ENCODE results near the gene SPAG17. TPM values are rescaled to one million over a fixed set of nuclear protein-coding genes. Genes with fewer than 3 reads are reported as not detected.

The SPAG17 gene
- total RNA-seq, 1 experiment from 2014 or later, result 0.52 TPM

GRCh38 chr1:117942293-117942692 is 242.7 kb downstream of the SPAG17 start:
- H3K4me1 Mint-ChIP-seq, result no peaks in the 10 kb centered on the region
- CTCF ChIA-PET, result interaction anchor here (0.7 kb wide), 1 partner anchor 160 kb away, joined by 4 read pairs; no protein-coding TSS in a partner anchor
- no peak for ATAC-seq

GRCh38 chr1:117933769-117934168 is 251.3 kb downstream of the SPAG17 start:
- Mint-ChIP-seq H3K4me3 (no peak overlapping the region), H3K4me1 (peaks cover 12% of the 10 kb centered on the region), H3K27ac (no peak overlapping the region), H3K27me3 (ENCODE audit: low read depth) (no peaks in the 10 kb centered on the region), H3K36me3 (peaks cover 30% of the 10 kb centered on the region), H3K9me3 (no peaks in the 10 kb centered on the region)
- CTCF ChIA-PET, result no interaction called here
- POLR2A ChIA-PET, result no interaction called here
- DNase-seq (ENCODE audit: low spot score) (no peak), ATAC-seq (no peak)
- TF ChIP-seq, protein P1, sequence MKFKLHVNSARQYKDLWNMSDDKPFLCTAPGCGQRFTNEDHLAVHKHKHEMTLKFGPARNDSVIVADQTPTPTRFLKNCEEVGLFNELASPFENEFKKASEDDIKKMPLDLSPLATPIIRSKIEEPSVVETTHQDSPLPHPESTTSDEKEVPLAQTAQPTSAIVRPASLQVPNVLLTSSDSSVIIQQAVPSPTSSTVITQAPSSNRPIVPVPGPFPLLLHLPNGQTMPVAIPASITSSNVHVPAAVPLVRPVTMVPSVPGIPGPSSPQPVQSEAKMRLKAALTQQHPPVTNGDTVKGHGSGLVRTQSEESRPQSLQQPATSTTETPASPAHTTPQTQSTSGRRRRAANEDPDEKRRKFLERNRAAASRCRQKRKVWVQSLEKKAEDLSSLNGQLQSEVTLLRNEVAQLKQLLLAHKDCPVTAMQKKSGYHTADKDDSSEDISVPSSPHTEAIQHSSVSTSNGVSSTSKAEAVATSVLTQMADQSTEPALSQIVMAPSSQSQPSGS (CRISPR knock-in tag; IDR thresholded peaks at IDR 0.05; ENCODE audit: borderline replicate concordance, low read depth), result no peak
- TF ChIP-seq, protein P2, sequence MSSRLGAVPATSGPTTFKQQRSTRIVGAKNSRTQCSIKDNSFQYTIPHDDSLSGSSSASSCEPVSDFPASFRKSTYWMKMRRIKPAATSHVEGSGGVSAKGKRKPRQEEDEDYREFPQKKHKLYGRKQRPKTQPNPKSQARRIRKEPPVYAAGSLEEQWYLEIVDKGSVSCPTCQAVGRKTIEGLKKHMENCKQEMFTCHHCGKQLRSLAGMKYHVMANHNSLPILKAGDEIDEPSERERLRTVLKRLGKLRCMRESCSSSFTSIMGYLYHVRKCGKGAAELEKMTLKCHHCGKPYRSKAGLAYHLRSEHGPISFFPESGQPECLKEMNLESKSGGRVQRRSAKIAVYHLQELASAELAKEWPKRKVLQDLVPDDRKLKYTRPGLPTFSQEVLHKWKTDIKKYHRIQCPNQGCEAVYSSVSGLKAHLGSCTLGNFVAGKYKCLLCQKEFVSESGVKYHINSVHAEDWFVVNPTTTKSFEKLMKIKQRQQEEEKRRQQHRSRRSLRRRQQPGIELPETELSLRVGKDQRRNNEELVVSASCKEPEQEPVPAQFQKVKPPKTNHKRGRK (CRISPR knock-in tag; IDR thresholded peaks at IDR 0.05; ENCODE audit: borderline replicate concordance), result no peak
- TF ChIP-seq ZBTB21 (CRISPR knock-in tag; IDR thresholded peaks at IDR 0.05; ENCODE audit: borderline replicate concordance), result no peak
- no peak for TF ChIP-seq GRHL2 (CRISPR knock-in tag; IDR thresholded peaks at IDR 0.05; ENCODE audit: insufficient replicate concordance, severe bottlenecking)
- TF ChIP-seq PRRX2 (CRISPR knock-in tag; IDR thresholded peaks at IDR 0.05), result no peak
- no peak for TF ChIP-seq NR2C2 (CRISPR knock-in tag; IDR thresholded peaks at IDR 0.05)
- TF ChIP-seq TP53 (CRISPR knock-in tag; IDR thresholded peaks at IDR 0.05), result no peak
- no peak for TF ChIP-seq TCF7 (CRISPR knock-in tag; IDR thresholded peaks at IDR 0.05; ENCODE audit: low read depth)
- no peak for TF ChIP-seq MAX (CRISPR knock-in tag; IDR thresholded peaks at IDR 0.05)

More at GRCh38 chr1:117942293-117942692, 242.7 kb downstream of the SPAG17 start:
- no peaks in the 10 kb centered on the region for H3K9me3 Mint-ChIP-seq
- POLR2A ChIA-PET, result no interaction called here
- TF ChIP-seq GABPB1 (CRISPR knock-in tag; IDR thresholded peaks at IDR 0.05) (no peak), MAX (CRISPR knock-in tag; IDR thresholded peaks at IDR 0.05) (no peak), MXD4 (CRISPR knock-in tag; IDR thresholded peaks at IDR 0.05; ENCODE audit: borderline replicate concordance) (no peak), GRHL2 (CRISPR knock-in tag; IDR thresholded peaks at IDR 0.05; ENCODE audit: insufficient replicate concordance, severe bottlenecking) (no peak), ZNF138 (CRISPR knock-in tag; conservative IDR thresholded peaks at IDR 0.05) (no peak), NFATC4 (CRISPR knock-in tag; IDR thresholded peaks at IDR 0.05) (no peak), CREM (CRISPR knock-in tag; IDR thresholded peaks at IDR 0.05) (no peak), SOX15 (CRISPR knock-in tag; IDR thresholded peaks at IDR 0.05) (no peak), IRF2 (CRISPR knock-in tag; IDR thresholded peaks at IDR 0.05; ENCODE audit: borderline replicate concordance, low read depth) (no peak)
- TF ChIP-seq, protein P3, sequence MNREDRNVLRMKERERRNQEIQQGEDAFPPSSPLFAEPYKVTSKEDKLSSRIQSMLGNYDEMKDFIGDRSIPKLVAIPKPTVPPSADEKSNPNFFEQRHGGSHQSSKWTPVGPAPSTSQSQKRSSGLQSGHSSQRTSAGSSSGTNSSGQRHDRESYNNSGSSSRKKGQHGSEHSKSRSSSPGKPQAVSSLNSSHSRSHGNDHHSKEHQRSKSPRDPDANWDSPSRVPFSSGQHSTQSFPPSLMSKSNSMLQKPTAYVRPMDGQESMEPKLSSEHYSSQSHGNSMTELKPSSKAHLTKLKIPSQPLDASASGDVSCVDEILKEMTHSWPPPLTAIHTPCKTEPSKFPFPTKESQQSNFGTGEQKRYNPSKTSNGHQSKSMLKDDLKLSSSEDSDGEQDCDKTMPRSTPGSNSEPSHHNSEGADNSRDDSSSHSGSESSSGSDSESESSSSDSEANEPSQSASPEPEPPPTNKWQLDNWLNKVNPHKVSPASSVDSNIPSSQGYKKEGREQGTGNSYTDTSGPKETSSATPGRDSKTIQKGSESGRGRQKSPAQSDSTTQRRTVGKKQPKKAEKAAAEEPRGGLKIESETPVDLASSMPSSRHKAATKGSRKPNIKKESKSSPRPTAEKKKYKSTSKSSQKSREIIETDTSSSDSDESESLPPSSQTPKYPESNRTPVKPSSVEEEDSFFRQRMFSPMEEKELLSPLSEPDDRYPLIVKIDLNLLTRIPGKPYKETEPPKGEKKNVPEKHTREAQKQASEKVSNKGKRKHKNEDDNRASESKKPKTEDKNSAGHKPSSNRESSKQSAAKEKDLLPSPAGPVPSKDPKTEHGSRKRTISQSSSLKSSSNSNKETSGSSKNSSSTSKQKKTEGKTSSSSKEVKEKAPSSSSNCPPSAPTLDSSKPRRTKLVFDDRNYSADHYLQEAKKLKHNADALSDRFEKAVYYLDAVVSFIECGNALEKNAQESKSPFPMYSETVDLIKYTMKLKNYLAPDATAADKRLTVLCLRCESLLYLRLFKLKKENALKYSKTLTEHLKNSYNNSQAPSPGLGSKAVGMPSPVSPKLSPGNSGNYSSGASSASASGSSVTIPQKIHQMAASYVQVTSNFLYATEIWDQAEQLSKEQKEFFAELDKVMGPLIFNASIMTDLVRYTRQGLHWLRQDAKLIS (CRISPR knock-in tag; IDR thresholded peaks at IDR 0.05; ENCODE audit: borderline replicate concordance), result no peak
- H3K4me3 Mint-ChIP-seq, result no peak overlapping the region
- no peak for DNase-seq (ENCODE audit: low spot score)
- peaks cover 81% of the 10 kb centered on the region for H3K36me3 Mint-ChIP-seq
- H3K27ac Mint-ChIP-seq, result no peak overlapping the region
- H3K27me3 Mint-ChIP-seq (ENCODE audit: low read depth), result no peaks in the 10 kb centered on the region

All from WTC11 (cell line).